ENCODE measurements around the gene PPM1B.

The PPM1B gene

DNA sequence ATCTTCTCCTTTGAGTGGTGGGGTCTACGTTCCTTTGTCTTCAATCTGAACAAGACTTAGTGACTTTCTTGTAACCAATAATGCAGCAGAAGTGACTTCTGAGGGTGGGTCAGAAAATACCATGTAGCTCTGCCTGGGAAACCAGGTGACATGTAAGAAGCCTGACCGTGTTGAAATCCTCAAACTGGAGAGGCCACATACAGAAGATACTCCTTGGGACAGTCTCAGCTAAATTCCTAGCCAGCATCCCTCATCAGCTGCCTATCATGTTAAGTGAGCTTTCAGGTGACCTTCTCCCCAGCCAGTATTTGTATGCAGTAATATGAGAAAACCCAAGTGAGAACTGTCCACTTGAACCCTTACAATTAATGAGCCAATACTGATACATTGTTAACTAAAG lies 27.0 kb downstream of the PPM1B start:
- ChIA-PET CTCF (interaction anchor here (0.6 kb wide), 1 partner anchor 592 kb away, joined by 3 read pairs; no protein-coding TSS in a partner anchor), POLR2A (no interaction called here)
- Histone ChIP-seq H3K4me1 (ENCODE audit: control insufficient read depth, insufficient read depth, low read length) (peaks cover 6% of the 10 kb centered on the region; the same call in 1 of the 2 replicates), H3K4me3 (ENCODE audit: low read depth, low read length) (no peak overlapping the region), H3K9me3 (ENCODE audit: control insufficient read depth, insufficient read depth, low read depth, low read length) (no peaks in the 10 kb centered on the region), H3K36me3 (ENCODE audit: control insufficient read depth in 2 of 2, insufficient read depth in 1 of 2, low read length in 2 of 2) (no peaks in the 10 kb centered on the region; a peak in 1 of 3 replicates), H3K27ac (ENCODE audit: extremely low read depth, low read depth, low read length) (no peak overlapping the region)
- TF ChIP-seq, protein P1, sequence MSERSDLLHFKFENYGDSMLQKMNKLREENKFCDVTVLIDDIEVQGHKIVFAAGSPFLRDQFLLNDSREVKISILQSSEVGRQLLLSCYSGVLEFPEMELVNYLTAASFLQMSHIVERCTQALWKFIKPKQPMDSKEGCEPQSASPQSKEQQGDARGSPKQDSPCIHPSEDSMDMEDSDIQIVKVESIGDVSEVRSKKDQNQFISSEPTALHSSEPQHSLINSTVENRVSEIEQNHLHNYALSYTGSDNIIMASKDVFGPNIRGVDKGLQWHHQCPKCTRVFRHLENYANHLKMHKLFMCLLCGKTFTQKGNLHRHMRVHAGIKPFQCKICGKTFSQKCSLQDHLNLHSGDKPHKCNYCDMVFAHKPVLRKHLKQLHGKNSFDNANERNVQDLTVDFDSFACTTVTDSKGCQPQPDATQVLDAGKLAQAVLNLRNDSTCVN (tag by site-specific recombination; optimal IDR thresholded peaks at IDR 0.05): no peak
- no peak for TF ChIP-seq ZNF335 (tag by site-specific recombination; conservative IDR thresholded peaks at IDR 0.05)
- TF ChIP-seq HOXA7 (CRISPR knock-in tag; IDR thresholded peaks at IDR 0.05; ENCODE audit: borderline replicate concordance): no peak
- no peak for TF ChIP-seq ZNF202 (tag by site-specific recombination; IDR thresholded peaks at IDR 0.05; ENCODE audit: borderline replicate concordance)
- no peak for TF ChIP-seq ZNF664 (tag by site-specific recombination; IDR thresholded peaks at IDR 0.05)
- no peak for TF ChIP-seq ZNF391 (tag by site-specific recombination; IDR thresholded peaks at IDR 0.05; ENCODE audit: borderline replicate concordance, low read depth)
- no peak for TF ChIP-seq ZFP41 (tag by site-specific recombination; IDR thresholded peaks at IDR 0.05; ENCODE audit: borderline replicate concordance)
- no peak for TF ChIP-seq ZNF292 (tag by site-specific recombination; IDR thresholded peaks at IDR 0.05; ENCODE audit: borderline replicate concordance, low read depth)

DNA sequence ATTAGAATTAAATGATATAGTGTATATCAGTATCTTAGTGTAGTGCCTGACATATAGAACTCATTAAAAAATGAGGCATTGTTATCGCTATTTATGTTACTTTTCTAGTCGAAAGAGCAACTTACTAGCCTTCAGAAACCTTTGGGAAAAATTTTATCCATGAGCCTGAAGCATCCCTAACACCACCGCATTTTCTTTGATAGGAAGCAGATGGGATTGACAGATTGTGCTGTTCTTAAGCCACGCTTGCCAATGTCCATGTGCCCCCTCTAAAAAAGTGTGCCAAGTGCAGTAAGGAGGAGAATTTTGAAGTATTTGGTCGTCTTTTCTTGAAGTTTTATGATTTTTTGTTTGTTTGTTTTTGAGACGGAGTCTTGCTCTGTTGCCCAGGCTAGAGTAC lies 29.1 kb downstream of the PPM1B start:
- H3K4me3 ChIP-seq (ENCODE audit: low read depth, low read length): no peak overlapping the region
- ChIA-PET CTCF (no interaction called here), POLR2A (no interaction called here)
- TF ChIP-seq SALL2 (tag by site-specific recombination; IDR thresholded peaks at IDR 0.05; ENCODE audit: borderline replicate concordance): no peak
- TF ChIP-seq ZNF585B (tag by site-specific recombination; IDR thresholded peaks at IDR 0.05): no peak
- TF ChIP-seq, protein P2, sequence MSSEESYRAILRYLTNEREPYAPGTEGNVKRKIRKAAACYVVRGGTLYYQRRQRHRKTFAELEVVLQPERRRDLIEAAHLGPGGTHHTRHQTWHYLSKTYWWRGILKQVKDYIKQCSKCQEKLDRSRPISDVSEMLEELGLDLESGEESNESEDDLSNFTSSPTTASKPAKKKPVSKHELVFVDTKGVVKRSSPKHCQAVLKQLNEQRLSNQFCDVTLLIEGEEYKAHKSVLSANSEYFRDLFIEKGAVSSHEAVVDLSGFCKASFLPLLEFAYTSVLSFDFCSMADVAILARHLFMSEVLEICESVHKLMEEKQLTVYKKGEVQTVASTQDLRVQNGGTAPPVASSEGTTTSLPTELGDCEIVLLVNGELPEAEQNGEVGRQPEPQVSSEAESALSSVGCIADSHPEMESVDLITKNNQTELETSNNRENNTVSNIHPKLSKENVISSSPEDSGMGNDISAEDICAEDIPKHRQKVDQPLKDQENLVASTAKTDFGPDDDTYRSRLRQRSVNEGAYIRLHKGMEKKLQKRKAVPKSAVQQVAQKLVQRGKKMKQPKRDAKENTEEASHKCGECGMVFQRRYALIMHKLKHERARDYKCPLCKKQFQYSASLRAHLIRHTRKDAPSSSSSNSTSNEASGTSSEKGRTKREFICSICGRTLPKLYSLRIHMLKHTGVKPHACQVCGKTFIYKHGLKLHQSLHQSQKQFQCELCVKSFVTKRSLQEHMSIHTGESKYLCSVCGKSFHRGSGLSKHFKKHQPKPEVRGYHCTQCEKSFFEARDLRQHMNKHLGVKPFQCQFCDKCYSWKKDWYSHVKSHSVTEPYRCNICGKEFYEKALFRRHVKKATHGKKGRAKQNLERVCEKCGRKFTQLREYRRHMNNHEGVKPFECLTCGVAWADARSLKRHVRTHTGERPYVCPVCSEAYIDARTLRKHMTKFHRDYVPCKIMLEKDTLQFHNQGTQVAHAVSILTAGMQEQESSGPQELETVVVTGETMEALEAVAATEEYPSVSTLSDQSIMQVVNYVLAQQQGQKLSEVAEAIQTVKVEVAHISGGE (tag by site-specific recombination; conservative IDR thresholded peaks at IDR 0.05; ENCODE audit: low read depth): no peak
- no peak for TF ChIP-seq ZNF2 (tag by site-specific recombination; IDR thresholded peaks at IDR 0.05)
- TF ChIP-seq ZNF426 (tag by site-specific recombination; IDR thresholded peaks at IDR 0.05): no peak
- no peak for TF ChIP-seq GLI4 (tag by site-specific recombination; IDR thresholded peaks at IDR 0.05)
- TF ChIP-seq REPIN1 (tag by site-specific recombination; IDR thresholded peaks at IDR 0.05; ENCODE audit: low read depth): no peak
- no peak for TF ChIP-seq ZNF248 (tag by site-specific recombination; IDR thresholded peaks at IDR 0.05)
- TF ChIP-seq ZNF701 (tag by site-specific recombination; IDR thresholded peaks at IDR 0.05): no peak
- TF ChIP-seq ZNF184 (tag by site-specific recombination; IDR thresholded peaks at IDR 0.05): no peak
- TF ChIP-seq GLI2 (tag by site-specific recombination; IDR thresholded peaks at IDR 0.05; ENCODE audit: borderline replicate concordance, low read depth): no peak
- TF ChIP-seq GLIS2 (tag by site-specific recombination; IDR thresholded peaks at IDR 0.05): no peak
- no peak for TF ChIP-seq ZNF707 (tag by site-specific recombination; IDR thresholded peaks at IDR 0.05)
- no peak for TF ChIP-seq KLF16 (tag by site-specific recombination; IDR thresholded peaks at IDR 0.05)
- no peak for TF ChIP-seq ZNF549 (tag by site-specific recombination; IDR thresholded peaks at IDR 0.05)
- no peaks in the 10 kb centered on the region; a peak in 1 of 3 replicates for H3K36me3 ChIP-seq (ENCODE audit: control insufficient read depth in 2 of 2, insufficient read depth in 1 of 2, low read length in 2 of 2)
- no peaks in the 10 kb centered on the region for H3K9me3 ChIP-seq (ENCODE audit: control insufficient read depth, insufficient read depth, low read depth, low read length)
- no peak overlapping the region for H3K27ac ChIP-seq (ENCODE audit: extremely low read depth, low read depth, low read length)
- peaks cover 18% of the 10 kb centered on the region for H3K4me1 ChIP-seq (ENCODE audit: control insufficient read depth, insufficient read depth, low read length)
